GM23338 (cell line): ENCODE measurements around the gene FSTL3. TPM values are rescaled to one million over a fixed set of nuclear protein-coding genes. Genes with fewer than 3 reads are reported as not detected.
A peak's percentile ranks its signal among the peaks of the same experiment; 100 is the strongest.

ENCODE experiments used
- ATAC-seq: fragments of 200-7000 bp; cut with Tn5 transposase; 3 replicates; pipeline ENCODE4 v1.9.1; 2020
- DNase-seq: peaks from one replicate; pipeline ENCODE4 v3.0.0-alpha.2; 2015; ENCODE audit warnings: low spot score
- H2AFZ ChIP-seq: fragments of 200-600 bp; sonication (generic); 2 replicates; pipeline ENCODE4 v1.8.0; 2016; ENCODE audit warnings: antibody characterized with exemption, mild to moderate bottlenecking, moderate library complexity
- H3F3A ChIP-seq: fragments of 200-600 bp; sonication (generic); replicated peaks from 2 replicates; pipeline ENCODE4 v1.8.0; 2017; ENCODE audit warnings: antibody characterized with exemption, mixed run types, low read depth
- H3K27ac ChIP-seq: fragments of 200-600 bp; sonication (generic); 2 replicates; pipeline ENCODE4 v1.6.1; 2016; ENCODE audit warnings: low read depth
- H3K27me3 ChIP-seq: fragments of 200-600 bp; sonication (generic); 2 replicates; pipeline ENCODE4 v1.8.0; 2016; ENCODE audit warnings: mild to moderate bottlenecking, mixed run types, moderate library complexity; ENCODE audit not compliant: insufficient read depth
- H3K36me3 ChIP-seq: fragments of 200-600 bp; sonication (generic); 2 replicates; pipeline ENCODE4 v1.8.0; 2016; ENCODE audit warnings: mild to moderate bottlenecking; ENCODE audit not compliant: insufficient read depth
- H3K4me1 ChIP-seq: fragments of 200-600 bp; sonication (generic); 2 replicates; pipeline ENCODE4 v1.8.0; 2016; ENCODE audit warnings: mild to moderate bottlenecking, moderate library complexity; ENCODE audit not compliant: insufficient read depth
- H3K4me2 ChIP-seq: fragments of 200-600 bp; sonication (generic); 2 replicates; pipeline ENCODE4 v1.7.1; 2017; ENCODE audit warnings: mixed run types
- H3K4me3 ChIP-seq: fragments of 200-600 bp; sonication (generic); 2 replicates; pipeline ENCODE4 v1.6.1; 2016; ENCODE audit warnings: mixed run types
- H3K79me2 ChIP-seq: fragments of 200-600 bp; sonication (generic); replicated peaks from 2 replicates; pipeline ENCODE4 v1.8.0; 2017; ENCODE audit warnings: mild to moderate bottlenecking; ENCODE audit not compliant: insufficient read depth
- H3K9me2 ChIP-seq: fragments of 200-600 bp; sonication (generic); 2 replicates; pipeline ENCODE4 v1.8.0; 2017; ENCODE audit not compliant: insufficient read depth
- H4K20me1 ChIP-seq: fragments of 200-600 bp; sonication (generic); replicated peaks from 2 replicates; pipeline ENCODE4 v1.8.0; 2017; ENCODE audit warnings: mild to moderate bottlenecking; ENCODE audit not compliant: insufficient read depth
- H3K27ac Mint-ChIP-seq: 2 replicates; pipeline ENCODE4 v1.8.0; 2020; ENCODE audit warnings: inconsistent platforms, mild to moderate bottlenecking, moderate library complexity, mixed read lengths
- H3K27me3 Mint-ChIP-seq: 3 replicates; pipeline ENCODE4 v1.8.0; 2022; ENCODE audit warnings: low read depth, mild to moderate bottlenecking, moderate library complexity, mixed read lengths, inconsistent platforms; ENCODE audit not compliant: insufficient read depth, poor library complexity
- H3K36me3 Mint-ChIP-seq: 3 replicates; pipeline ENCODE4 v1.8.0; 2021; ENCODE audit warnings: low read depth, mild to moderate bottlenecking, inconsistent platforms, moderate library complexity, mixed read lengths
- H3K4me1 Mint-ChIP-seq: 3 replicates; pipeline ENCODE4 v1.8.0; 2020; ENCODE audit warnings: mild to moderate bottlenecking, inconsistent platforms, mixed read lengths
- H3K4me3 Mint-ChIP-seq: 3 replicates; pipeline ENCODE4 v1.8.0; 2021; ENCODE audit warnings: moderate library complexity, mild to moderate bottlenecking, inconsistent platforms, mixed read lengths
- H3K9me3 Mint-ChIP-seq: 3 replicates; pipeline ENCODE4 v1.8.0; 2020; ENCODE audit warnings: moderate library complexity, mild to moderate bottlenecking, inconsistent platforms, mixed read lengths
- NANOG ChIP-seq: IDR thresholded peaks from 2 replicates; pipeline ENCODE4 v1.6.1; 2016; ENCODE audit warnings: antibody characterized with exemption, borderline replicate concordance
- polyA plus RNA-seq: library from polyadenylated mRNA; unstranded; fragments of >200 nt; fragmentation: Nextera tagmentation; extraction: Ambion mirVana; gene quantifications from 2 replicates; pipeline ENCODE4 v1.2.1, GENCODE V29; 2016
- total RNA-seq: library from RNA; depleted of rRNA; stranded (reverse); fragments of >200 nt; shearing (Covaris generic); gene quantifications from 2 replicates; pipeline ENCODE4 v1.2.3, GENCODE V29; 2014
- TF ChIP-seq, protein P1 (sequence below): IDR thresholded peaks from 2 replicates; pipeline ENCODE4 v1.6.1; 2016; ENCODE audit warnings: antibody characterized with exemption
- TF ChIP-seq, protein P2 (sequence below): IDR thresholded peaks from one replicate; pipeline ENCODE4 v1.6.1; 2018; ENCODE audit warnings: antibody characterized with exemption; ENCODE audit not compliant: unreplicated experiment
- TF ChIP-seq, protein P3 (sequence below): fragments of 250-450 bp; sonication (Bioruptor Pico); IDR thresholded peaks from 2 replicates; pipeline ENCODE4 v1.5.0; 2020; ENCODE audit warnings: mild to moderate bottlenecking, moderate library complexity

Gene FSTL3
- total and polyA plus RNA-seq, 2 experiments from 2014 or later: 3.1 to 10.1 TPM

- Mint-ChIP-seq H3K27ac (peak overlapping the region; percentile 94), H3K9me3 (no peaks in the 10 kb centered on the region), H3K4me3 (peak overlapping the region; percentile 99), H3K4me1 (peaks cover 8% of the 10 kb centered on the region; the same call in 1 of the 3 replicates), H3K27me3 (peaks cover 22% of the 10 kb centered on the region), H3K36me3 (peaks cover 39% of the 10 kb centered on the region)
- Histone ChIP-seq H3K27me3 (no peaks in the 10 kb centered on the region; the same call in 1 of the 2 replicates), H2AFZ (peak overlapping the region; percentile 96), H3K4me3 (peak overlapping the region; percentile 98), H3K4me2 (peak overlapping the region; percentile 98), H3K36me3 (peaks cover 5% of the 10 kb centered on the region; the same call in 1 of the 2 replicates), H3K27ac (peak overlapping the region; percentile 32; the same call in 1 of the 2 replicates), H3K9me2 (no peaks in the 10 kb centered on the region), H3K79me2 (peaks cover 32% of the 10 kb centered on the region), H3K4me1 (peaks cover 3% of the 10 kb centered on the region; the same call in 1 of the 2 replicates), H3F3A (0 out of 2 replicates have a peak, but pooled peaks cover 5% of the 10 kb centered on the region), H4K20me1 (no peaks in the 10 kb centered on the region; the same call in 1 of the 2 replicates)
- DNase-seq: peak; percentile 72
- TF ChIP-seq, protein P1, sequence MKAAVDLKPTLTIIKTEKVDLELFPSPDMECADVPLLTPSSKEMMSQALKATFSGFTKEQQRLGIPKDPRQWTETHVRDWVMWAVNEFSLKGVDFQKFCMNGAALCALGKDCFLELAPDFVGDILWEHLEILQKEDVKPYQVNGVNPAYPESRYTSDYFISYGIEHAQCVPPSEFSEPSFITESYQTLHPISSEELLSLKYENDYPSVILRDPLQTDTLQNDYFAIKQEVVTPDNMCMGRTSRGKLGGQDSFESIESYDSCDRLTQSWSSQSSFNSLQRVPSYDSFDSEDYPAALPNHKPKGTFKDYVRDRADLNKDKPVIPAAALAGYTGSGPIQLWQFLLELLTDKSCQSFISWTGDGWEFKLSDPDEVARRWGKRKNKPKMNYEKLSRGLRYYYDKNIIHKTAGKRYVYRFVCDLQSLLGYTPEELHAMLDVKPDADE: 0 out of 2 replicates have a peak, but pooled peaks have one; percentile 26
- TF ChIP-seq, protein P2, sequence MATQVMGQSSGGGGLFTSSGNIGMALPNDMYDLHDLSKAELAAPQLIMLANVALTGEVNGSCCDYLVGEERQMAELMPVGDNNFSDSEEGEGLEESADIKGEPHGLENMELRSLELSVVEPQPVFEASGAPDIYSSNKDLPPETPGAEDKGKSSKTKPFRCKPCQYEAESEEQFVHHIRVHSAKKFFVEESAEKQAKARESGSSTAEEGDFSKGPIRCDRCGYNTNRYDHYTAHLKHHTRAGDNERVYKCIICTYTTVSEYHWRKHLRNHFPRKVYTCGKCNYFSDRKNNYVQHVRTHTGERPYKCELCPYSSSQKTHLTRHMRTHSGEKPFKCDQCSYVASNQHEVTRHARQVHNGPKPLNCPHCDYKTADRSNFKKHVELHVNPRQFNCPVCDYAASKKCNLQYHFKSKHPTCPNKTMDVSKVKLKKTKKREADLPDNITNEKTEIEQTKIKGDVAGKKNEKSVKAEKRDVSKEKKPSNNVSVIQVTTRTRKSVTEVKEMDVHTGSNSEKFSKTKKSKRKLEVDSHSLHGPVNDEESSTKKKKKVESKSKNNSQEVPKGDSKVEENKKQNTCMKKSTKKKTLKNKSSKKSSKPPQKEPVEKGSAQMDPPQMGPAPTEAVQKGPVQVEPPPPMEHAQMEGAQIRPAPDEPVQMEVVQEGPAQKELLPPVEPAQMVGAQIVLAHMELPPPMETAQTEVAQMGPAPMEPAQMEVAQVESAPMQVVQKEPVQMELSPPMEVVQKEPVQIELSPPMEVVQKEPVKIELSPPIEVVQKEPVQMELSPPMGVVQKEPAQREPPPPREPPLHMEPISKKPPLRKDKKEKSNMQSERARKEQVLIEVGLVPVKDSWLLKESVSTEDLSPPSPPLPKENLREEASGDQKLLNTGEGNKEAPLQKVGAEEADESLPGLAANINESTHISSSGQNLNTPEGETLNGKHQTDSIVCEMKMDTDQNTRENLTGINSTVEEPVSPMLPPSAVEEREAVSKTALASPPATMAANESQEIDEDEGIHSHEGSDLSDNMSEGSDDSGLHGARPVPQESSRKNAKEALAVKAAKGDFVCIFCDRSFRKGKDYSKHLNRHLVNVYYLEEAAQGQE: no peak
- no peak for TF ChIP-seq NANOG
- TF ChIP-seq, protein P3, sequence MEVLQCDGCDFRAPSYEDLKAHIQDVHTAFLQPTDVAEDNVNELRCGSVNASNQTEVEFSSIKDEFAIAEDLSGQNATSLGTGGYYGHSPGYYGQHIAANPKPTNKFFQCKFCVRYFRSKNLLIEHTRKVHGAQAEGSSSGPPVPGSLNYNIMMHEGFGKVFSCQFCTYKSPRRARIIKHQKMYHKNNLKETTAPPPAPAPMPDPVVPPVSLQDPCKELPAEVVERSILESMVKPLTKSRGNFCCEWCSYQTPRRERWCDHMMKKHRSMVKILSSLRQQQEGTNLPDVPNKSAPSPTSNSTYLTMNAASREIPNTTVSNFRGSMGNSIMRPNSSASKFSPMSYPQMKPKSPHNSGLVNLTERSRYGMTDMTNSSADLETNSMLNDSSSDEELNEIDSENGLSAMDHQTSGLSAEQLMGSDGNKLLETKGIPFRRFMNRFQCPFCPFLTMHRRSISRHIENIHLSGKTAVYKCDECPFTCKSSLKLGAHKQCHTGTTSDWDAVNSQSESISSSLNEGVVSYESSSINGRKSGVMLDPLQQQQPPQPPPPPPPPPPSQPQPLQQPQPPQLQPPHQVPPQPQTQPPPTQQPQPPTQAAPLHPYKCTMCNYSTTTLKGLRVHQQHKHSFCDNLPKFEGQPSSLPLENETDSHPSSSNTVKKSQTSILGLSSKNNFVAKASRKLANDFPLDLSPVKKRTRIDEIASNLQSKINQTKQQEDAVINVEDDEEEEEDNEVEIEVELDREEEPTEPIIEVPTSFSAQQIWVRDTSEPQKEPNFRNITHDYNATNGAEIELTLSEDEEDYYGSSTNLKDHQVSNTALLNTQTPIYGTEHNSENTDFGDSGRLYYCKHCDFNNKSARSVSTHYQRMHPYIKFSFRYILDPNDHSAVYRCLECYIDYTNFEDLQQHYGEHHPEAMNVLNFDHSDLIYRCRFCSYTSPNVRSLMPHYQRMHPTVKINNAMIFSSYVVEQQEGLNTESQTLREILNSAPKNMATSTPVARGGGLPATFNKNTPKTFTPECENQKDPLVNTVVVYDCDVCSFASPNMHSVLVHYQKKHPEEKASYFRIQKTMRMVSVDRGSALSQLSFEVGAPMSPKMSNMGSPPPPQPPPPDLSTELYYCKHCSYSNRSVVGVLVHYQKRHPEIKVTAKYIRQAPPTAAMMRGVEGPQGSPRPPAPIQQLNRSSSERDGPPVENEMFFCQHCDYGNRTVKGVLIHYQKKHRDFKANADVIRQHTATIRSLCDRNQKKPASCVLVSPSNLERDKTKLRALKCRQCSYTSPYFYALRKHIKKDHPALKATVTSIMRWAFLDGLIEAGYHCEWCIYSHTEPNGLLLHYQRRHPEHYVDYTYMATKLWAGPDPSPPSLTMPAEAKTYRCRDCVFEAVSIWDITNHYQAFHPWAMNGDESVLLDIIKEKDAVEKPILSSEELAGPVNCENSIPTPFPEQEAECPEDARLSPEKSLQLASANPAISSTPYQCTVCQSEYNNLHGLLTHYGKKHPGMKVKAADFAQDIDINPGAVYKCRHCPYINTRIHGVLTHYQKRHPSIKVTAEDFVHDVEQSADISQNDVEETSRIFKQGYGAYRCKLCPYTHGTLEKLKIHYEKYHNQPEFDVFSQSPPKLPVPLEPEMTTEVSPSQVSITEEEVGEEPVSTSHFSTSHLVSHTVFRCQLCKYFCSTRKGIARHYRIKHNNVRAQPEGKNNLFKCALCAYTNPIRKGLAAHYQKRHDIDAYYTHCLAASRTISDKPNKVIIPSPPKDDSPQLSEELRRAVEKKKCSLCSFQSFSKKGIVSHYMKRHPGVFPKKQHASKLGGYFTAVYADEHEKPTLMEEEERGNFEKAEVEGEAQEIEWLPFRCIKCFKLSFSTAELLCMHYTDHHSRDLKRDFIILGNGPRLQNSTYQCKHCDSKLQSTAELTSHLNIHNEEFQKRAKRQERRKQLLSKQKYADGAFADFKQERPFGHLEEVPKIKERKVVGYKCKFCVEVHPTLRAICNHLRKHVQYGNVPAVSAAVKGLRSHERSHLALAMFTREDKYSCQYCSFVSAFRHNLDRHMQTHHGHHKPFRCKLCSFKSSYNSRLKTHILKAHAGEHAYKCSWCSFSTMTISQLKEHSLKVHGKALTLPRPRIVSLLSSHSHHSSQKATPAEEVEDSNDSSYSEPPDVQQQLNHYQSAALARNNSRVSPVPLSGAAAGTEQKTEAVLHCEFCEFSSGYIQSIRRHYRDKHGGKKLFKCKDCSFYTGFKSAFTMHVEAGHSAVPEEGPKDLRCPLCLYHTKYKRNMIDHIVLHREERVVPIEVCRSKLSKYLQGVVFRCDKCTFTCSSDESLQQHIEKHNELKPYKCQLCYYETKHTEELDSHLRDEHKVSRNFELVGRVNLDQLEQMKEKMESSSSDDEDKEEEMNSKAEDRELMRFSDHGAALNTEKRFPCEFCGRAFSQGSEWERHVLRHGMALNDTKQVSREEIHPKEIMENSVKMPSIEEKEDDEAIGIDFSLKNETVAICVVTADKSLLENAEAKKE: no peak
- peak; percentile 67 for ATAC-seq
Measured at GRCh38 chr19:632579-633067, 43.6 kb upstream of the FSTL3 start.
